Measurements from ENCODE around the gene EML4. TPM values are rescaled to one million over a fixed set of nuclear protein-coding genes. Genes with fewer than 3 reads are reported as not detected.

The EML4 gene
- total and polyA plus RNA-seq, 4 donors = 22.6 to 85.8 (median 54.4) TPM

GRCh38 chr2:42199002-42199401, 29.8 kb downstream of the EML4 start:
- DNase-seq (no peak), ATAC-seq (ENCODE audit: insufficient read depth, low FRiP score) (no peak)
- Histone ChIP-seq H3K4me1 (ENCODE audit: control insufficient read depth in 5 of 5, insufficient read depth in 5 of 5, low read length in 5 of 5) (peaks cover 0 to 50% (median 9%) of the 10 kb centered on the region in 5 donors), H3K27ac (ENCODE audit: low read depth in 1 of 2, low read length in 1 of 2) (no peak overlapping the region), H3K9me3 (ENCODE audit: control insufficient read depth in 4 of 4, insufficient read depth in 3 of 4, low read length in 3 of 4) (no peaks in the 10 kb centered on the region), H3K36me3 (ENCODE audit: control insufficient read depth in 4 of 4, insufficient read depth in 4 of 4, low read length in 4 of 4) (no peaks in the 10 kb centered on the region), H3K27me3 (ENCODE audit: control insufficient read depth in 3 of 3, insufficient read depth in 3 of 3, low read length in 2 of 3) (no peaks in the 10 kb centered on the region), H3K4me3 (no peak overlapping the region), H3K9ac (ENCODE audit: insufficient read depth in 1 of 2, low read length in 2 of 2) (no peak overlapping the region)
- no peak for TF ChIP-seq CTCF (IDR thresholded peaks at IDR 0.05; ENCODE audit: control extremely low read depth, extremely low read depth)
- WGBS, 2 donors = 90 to 98% methylated on average over 2 of the region's 2 CpGs

GRCh38 chr2:42199626-42200025, 30.5 kb downstream of the EML4 start:
- H3K27me3 ChIP-seq (ENCODE audit: control insufficient read depth in 3 of 3, insufficient read depth in 3 of 3, low read length in 2 of 3) = no peaks in the 10 kb centered on the region
- H3K4me1 ChIP-seq (ENCODE audit: control insufficient read depth in 5 of 5, insufficient read depth in 5 of 5, low read length in 5 of 5) = peaks cover 0 to 49% (median 9%) of the 10 kb centered on the region in 5 donors
- ATAC-seq (ENCODE audit: insufficient read depth, low FRiP score) (no peak), DNase-seq (no peak)
- no peaks in the 10 kb centered on the region for H3K36me3 ChIP-seq (ENCODE audit: control insufficient read depth in 4 of 4, insufficient read depth in 4 of 4, low read length in 4 of 4)
- no peaks in the 10 kb centered on the region for H3K9me3 ChIP-seq (ENCODE audit: control insufficient read depth in 4 of 4, insufficient read depth in 3 of 4, low read length in 3 of 4)
- TF ChIP-seq CTCF (IDR thresholded peaks at IDR 0.05; ENCODE audit: control extremely low read depth, extremely low read depth) = no peak
- no peak overlapping the region for H3K9ac ChIP-seq (ENCODE audit: insufficient read depth in 1 of 2, low read length in 2 of 2)
- 87 to 90% methylated on average over 5 of the region's 5 CpGs for WGBS, 2 donors
- H3K4me3 ChIP-seq = no peak overlapping the region
- no peak overlapping the region for H3K27ac ChIP-seq (ENCODE audit: low read depth in 1 of 2, low read length in 1 of 2)

- H3K4me3 ChIP-seq = no peak overlapping the region
- ATAC-seq (ENCODE audit: insufficient read depth, low FRiP score) (no peak), DNase-seq (no peak)
- no peaks in the 10 kb centered on the region for H3K27me3 ChIP-seq (ENCODE audit: control insufficient read depth in 3 of 3, insufficient read depth in 3 of 3, low read length in 2 of 3)
- TF ChIP-seq CTCF (IDR thresholded peaks at IDR 0.05; ENCODE audit: control extremely low read depth, extremely low read depth) = no peak
- no peak overlapping the region for H3K27ac ChIP-seq (ENCODE audit: low read depth in 1 of 2, low read length in 1 of 2)
- 84 to 86% methylated on average over 5 of the region's 5 CpGs for WGBS, 2 donors
- H3K36me3 ChIP-seq (ENCODE audit: control insufficient read depth in 4 of 4, insufficient read depth in 4 of 4, low read length in 4 of 4) = no peaks in the 10 kb centered on the region
- H3K9ac ChIP-seq (ENCODE audit: insufficient read depth in 1 of 2, low read length in 2 of 2) = no peak overlapping the region
- no peaks in the 10 kb centered on the region for H3K9me3 ChIP-seq (ENCODE audit: control insufficient read depth in 4 of 4, insufficient read depth in 3 of 4, low read length in 3 of 4)
- peaks cover 0 to 44% (median 9%) of the 10 kb centered on the region in 5 donors for H3K4me1 ChIP-seq (ENCODE audit: control insufficient read depth in 5 of 5, insufficient read depth in 5 of 5, low read length in 5 of 5)
These were observed 32.0 kb downstream of the EML4 start for GRCh38 chr2:42200926-42201855.
